Stomach (tissue), 4 donors: ENCODE data around the gene DCLRE1C.

Experiments
- CTCF ChIP-seq, 7 experiments: fragments of 450-650 bp in 4 of 7; fragments of 200-600 bp in 3 of 7; sonication (generic) in 3 of 7; IDR thresholded peaks; one replicate each; pipeline ENCODE4 v1.5.1; 2016 to 2019; ENCODE audit warnings: antibody characterized with exemption in 7 of 7, control low read depth in 2 of 7, mild to moderate bottlenecking in 1 of 7
- POLR2AphosphoS5 ChIP-seq, 3 donors: sonication (generic); formaldehyde crosslinking; IDR thresholded peaks; one replicate each; pipeline ENCODE4 v1.6.1; 2016; ENCODE audit warnings: antibody characterized with exemption in 3 of 3

- TF ChIP-seq CTCF (IDR thresholded peaks at IDR 0.05) = no peak
- TF ChIP-seq POLR2AphosphoS5 (IDR thresholded peaks at IDR 0.05) = no peak
These were observed 69.8 kb downstream of the DCLRE1C start for GRCh38 chr10:14884082-14884481.
